Measurements from ENCODE around the gene CLCN7. TPM values are rescaled to one million over a fixed set of nuclear protein-coding genes. Genes with fewer than 3 reads are reported as not detected.

CLCN7 gene
- total and polyA plus RNA-seq, 2 of the 13 experiments (the other 11 are each of a cell fraction or from before 2014, with no cell fraction given), result 24.6 to 25.1 TPM

DNA sequence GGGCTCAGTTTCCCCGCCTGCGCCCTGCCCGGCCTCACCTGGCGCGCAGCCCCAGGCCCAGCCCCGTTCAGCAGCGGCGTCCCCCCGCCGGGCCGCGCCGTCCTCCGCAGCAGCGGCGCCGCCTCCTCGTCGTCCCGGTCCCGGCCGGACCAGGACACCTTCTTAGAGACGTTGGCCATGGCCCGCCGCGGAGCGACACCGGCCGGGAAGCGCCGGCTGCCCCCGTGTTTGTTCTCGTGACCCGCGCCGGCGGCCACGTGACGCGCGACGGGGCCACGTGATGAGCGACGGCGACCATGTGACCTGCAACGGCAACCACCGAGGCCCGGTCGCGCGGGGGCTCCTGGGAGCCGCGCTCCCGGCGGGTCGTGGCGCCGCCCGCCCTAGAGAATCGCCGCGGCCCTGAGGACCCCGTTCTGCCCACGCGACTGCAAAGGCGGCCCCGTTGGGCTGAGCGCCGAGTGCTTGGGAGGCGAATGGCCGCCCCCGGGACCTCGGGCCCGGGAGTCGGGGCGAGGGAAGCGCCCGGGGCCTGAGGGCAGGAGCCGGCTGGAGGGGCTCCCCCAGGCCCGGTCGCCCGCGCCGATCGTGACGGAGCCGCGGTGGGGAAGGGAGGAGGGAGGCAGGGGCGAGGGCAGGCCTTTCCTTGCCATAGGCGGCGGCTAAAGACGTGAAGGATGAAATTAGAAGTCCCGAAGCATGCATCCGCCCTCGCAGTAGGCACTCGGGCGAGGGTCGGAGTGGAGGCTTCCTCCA, at the start of gene CLCN7 (continued):
- TF ChIP-seq SP5 (CRISPR knock-in tag; IDR thresholded peaks at IDR 0.05; ENCODE audit: borderline replicate concordance, low read depth), result no peak
- peak; percentile 86; the same call in 1 of the 2 replicates for TF ChIP-seq ZSCAN20 (CRISPR knock-in tag; IDR thresholded peaks at IDR 0.05; ENCODE audit: borderline replicate concordance)
- TF ChIP-seq CCAR2 (optimal IDR thresholded peaks at IDR 0.05; ENCODE audit: low read depth, low read length), result no peak
- peak; percentile 63; the same call in 1 of the 2 replicates for TF ChIP-seq CHCHD3 (CRISPR knock-in tag; IDR thresholded peaks at IDR 0.05)
- TF ChIP-seq, protein P1, sequence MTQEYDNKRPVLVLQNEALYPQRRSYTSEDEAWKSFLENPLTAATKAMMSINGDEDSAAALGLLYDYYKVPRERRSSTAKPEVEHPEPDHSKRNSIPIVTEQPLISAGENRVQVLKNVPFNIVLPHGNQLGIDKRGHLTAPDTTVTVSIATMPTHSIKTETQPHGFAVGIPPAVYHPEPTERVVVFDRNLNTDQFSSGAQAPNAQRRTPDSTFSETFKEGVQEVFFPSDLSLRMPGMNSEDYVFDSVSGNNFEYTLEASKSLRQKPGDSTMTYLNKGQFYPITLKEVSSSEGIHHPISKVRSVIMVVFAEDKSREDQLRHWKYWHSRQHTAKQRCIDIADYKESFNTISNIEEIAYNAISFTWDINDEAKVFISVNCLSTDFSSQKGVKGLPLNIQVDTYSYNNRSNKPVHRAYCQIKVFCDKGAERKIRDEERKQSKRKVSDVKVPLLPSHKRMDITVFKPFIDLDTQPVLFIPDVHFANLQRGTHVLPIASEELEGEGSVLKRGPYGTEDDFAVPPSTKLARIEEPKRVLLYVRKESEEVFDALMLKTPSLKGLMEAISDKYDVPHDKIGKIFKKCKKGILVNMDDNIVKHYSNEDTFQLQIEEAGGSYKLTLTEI (CRISPR knock-in tag; conservative IDR thresholded peaks at IDR 0.05), result no peak
- TF ChIP-seq, protein P2, sequence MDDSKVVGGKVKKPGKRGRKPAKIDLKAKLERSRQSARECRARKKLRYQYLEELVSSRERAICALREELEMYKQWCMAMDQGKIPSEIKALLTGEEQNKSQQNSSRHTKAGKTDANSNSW (CRISPR knock-in tag; IDR thresholded peaks at IDR 0.05; ENCODE audit: borderline replicate concordance), result peak; percentile 93; the same call in 1 of the 2 replicates
- TF ChIP-seq ZNF605 (CRISPR knock-in tag; IDR thresholded peaks at IDR 0.05), result peak; percentile 55; the same call in 1 of the 2 replicates
- no peak for TF ChIP-seq ARID2 (CRISPR knock-in tag; IDR thresholded peaks at IDR 0.05; ENCODE audit: borderline replicate concordance)
- TF ChIP-seq, protein P3, sequence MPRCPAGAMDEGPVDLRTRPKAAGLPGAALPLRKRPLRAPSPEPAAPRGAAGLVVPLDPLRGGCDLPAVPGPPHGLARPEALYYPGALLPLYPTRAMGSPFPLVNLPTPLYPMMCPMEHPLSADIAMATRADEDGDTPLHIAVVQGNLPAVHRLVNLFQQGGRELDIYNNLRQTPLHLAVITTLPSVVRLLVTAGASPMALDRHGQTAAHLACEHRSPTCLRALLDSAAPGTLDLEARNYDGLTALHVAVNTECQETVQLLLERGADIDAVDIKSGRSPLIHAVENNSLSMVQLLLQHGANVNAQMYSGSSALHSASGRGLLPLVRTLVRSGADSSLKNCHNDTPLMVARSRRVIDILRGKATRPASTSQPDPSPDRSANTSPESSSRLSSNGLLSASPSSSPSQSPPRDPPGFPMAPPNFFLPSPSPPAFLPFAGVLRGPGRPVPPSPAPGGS (CRISPR knock-in tag; IDR thresholded peaks at IDR 0.05), result peak; percentile 91
- peak; percentile 95 for TF ChIP-seq ZMAT3 (CRISPR knock-in tag; conservative IDR thresholded peaks at IDR 0.05)
- TF ChIP-seq ZNF264 (CRISPR knock-in tag; IDR thresholded peaks at IDR 0.05), result no peak
- TF ChIP-seq, protein P4, sequence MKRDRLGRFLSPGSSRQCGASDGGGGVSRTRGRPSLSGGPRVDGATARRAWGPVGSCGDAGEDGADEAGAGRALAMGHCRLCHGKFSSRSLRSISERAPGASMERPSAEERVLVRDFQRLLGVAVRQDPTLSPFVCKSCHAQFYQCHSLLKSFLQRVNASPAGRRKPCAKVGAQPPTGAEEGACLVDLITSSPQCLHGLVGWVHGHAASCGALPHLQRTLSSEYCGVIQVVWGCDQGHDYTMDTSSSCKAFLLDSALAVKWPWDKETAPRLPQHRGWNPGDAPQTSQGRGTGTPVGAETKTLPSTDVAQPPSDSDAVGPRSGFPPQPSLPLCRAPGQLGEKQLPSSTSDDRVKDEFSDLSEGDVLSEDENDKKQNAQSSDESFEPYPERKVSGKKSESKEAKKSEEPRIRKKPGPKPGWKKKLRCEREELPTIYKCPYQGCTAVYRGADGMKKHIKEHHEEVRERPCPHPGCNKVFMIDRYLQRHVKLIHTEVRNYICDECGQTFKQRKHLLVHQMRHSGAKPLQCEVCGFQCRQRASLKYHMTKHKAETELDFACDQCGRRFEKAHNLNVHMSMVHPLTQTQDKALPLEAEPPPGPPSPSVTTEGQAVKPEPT (CRISPR knock-in tag; IDR thresholded peaks at IDR 0.05; ENCODE audit: low read depth), result peak; percentile 69; the same call in 1 of the 2 replicates
- TF ChIP-seq DNMT3B (CRISPR knock-in tag; conservative IDR thresholded peaks at IDR 0.05), result 0 out of 2 replicates have a peak, but pooled peaks have one; percentile 41
- peak; percentile 93; the same call in 1 of the 2 replicates for TF ChIP-seq PRMT3 (CRISPR knock-in tag; IDR thresholded peaks at IDR 0.05; ENCODE audit: borderline replicate concordance, low read depth)
- no peak for TF ChIP-seq FOXJ3 (CRISPR knock-in tag; IDR thresholded peaks at IDR 0.05; ENCODE audit: borderline replicate concordance)
- TF ChIP-seq HIVEP1 (CRISPR knock-in tag; IDR thresholded peaks at IDR 0.05), result no peak
- TF ChIP-seq, protein P5, sequence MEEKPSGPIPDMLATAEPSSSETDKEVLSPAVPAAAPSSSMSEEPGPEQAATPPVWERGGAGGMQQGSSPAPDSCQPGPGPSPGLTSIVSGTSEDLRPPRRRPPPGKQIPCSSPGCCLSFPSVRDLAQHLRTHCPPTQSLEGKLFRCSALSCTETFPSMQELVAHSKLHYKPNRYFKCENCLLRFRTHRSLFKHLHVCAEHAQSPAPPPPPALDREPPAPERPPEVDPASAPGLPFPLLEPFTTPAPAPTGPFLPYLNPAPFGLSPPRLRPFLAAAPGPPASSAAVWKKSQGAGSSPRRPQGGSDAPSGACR (CRISPR knock-in tag; IDR thresholded peaks at IDR 0.05), result no peak; the same call in 1 of the 2 replicates
- TF ChIP-seq TBP (CRISPR knock-in tag; IDR thresholded peaks at IDR 0.05), result no peak
- peak; percentile 77 for TF ChIP-seq TAF1 (CRISPR knock-in tag; IDR thresholded peaks at IDR 0.05)
- TF ChIP-seq ZNF75D (CRISPR knock-in tag; IDR thresholded peaks at IDR 0.05; ENCODE audit: borderline replicate concordance), result no peak; the same call in 1 of the 2 replicates
- no peak for TF ChIP-seq NBN (conservative IDR thresholded peaks at IDR 0.05)
